K562 (cell line): ENCODE results near the gene FAM131C. TPM values are rescaled to one million over a fixed set of nuclear protein-coding genes. Genes with fewer than 3 reads are reported as not detected.

ENCODE experiments used
- ATAC-seq: fragments of 200-7000 bp; cut with Tn5 transposase; 3 replicates; pipeline ENCODE4 v1.9.1; 2020; ENCODE audit warnings: moderate library complexity
- BruUV-seq: library from RNA; stranded (reverse); fragments of 400-500 nt; replicated peaks from 2 replicates; lab custom pipeline; 2021; lab: Mats Ljungman, UMichigan
- CTCF ChIA-PET: fragments of 300-600 bp; formaldehyde crosslinking; extraction: SDS; loops from one replicate; lab custom pipeline; 2021; ENCODE audit warnings: low intra/inter-chr PET ratio; lab: Yijun Ruan, JAX
- POLR2A ChIA-PET: fragments of 300-600, 350-650 bp; sonication (Branson Sonifier 250); formaldehyde crosslinking; extraction: SDS; loops from one replicate; lab custom pipeline; 2021; ENCODE audit warnings: antibody characterized with exemption, inconsistent platforms; lab: Yijun Ruan, JAX
- DNase-seq, 4 experiments: peaks; one replicate each; pipeline versions ENCODE4 v3.0.0 to v3.0.0-alpha.2; 2011 to 2018; ENCODE audit warnings: low spot score in 3 of 4, mixed read lengths in 3 of 4; ENCODE audit errors: extremely low read depth in 1 of 4
- FAIRE-seq: peaks from 2 replicates; lab custom pipeline; 2011; peaks lifted over from hg19 to GRCh38; lab: Jason Lieb, UNC
- H2AFZ ChIP-seq: 2 replicates; pipeline ENCODE4 v1.6.0; 2011; ENCODE audit warnings: low read depth, low read length, control low read depth, inconsistent platforms
- H3K27ac ChIP-seq: fragments of 200-600 bp; 3 replicates; pipeline ENCODE4 v1.8.0; 2011; ENCODE audit warnings: low read depth, mild to moderate bottlenecking, control low read depth, inconsistent platforms, low read length, moderate library complexity, mixed read lengths; ENCODE audit errors: extremely low read depth
- H3K27me3 ChIP-seq, 2 experiments: fragments of 300-600 bp in 1 of 2; 2 replicates in 1 of 2; 3 replicates in 1 of 2; pipeline versions ENCODE4 v1.6.0 to v1.8.0; 2011; ENCODE audit warnings: inconsistent platforms in 2 of 2, low read length in 2 of 2, mild to moderate bottlenecking in 1 of 2, mixed read lengths in 1 of 2, moderate library complexity in 1 of 2; ENCODE audit not compliant: control insufficient read depth in 2 of 2, insufficient read depth in 2 of 2
- H3K36me3 ChIP-seq: fragments of 300-600 bp; 3 replicates; pipeline ENCODE4 v1.8.0; 2011; ENCODE audit warnings: mild to moderate bottlenecking, low read length, inconsistent platforms; ENCODE audit not compliant: control insufficient read depth, insufficient read depth
- H3K4me1 ChIP-seq, 2 experiments: fragments of 200-600 bp in 1 of 2; replicated peaks in 1 of 2; 2 replicates in 1 of 2; 3 replicates in 1 of 2; pipeline versions ENCODE4 v1.5.1 to v1.8.0; 2011; ENCODE audit warnings: inconsistent platforms in 2 of 2, low read length in 2 of 2, mild to moderate bottlenecking in 1 of 2, mixed read lengths in 1 of 2, moderate library complexity in 1 of 2; ENCODE audit not compliant: control insufficient read depth in 2 of 2, insufficient read depth in 2 of 2
- H3K4me2 ChIP-seq: 2 replicates; pipeline ENCODE4 v1.6.1; 2011; ENCODE audit warnings: low read length, control low read depth, inconsistent platforms, mixed read lengths; ENCODE audit not compliant: insufficient read depth
- H3K4me3 ChIP-seq: fragments of 200-600 bp; sonication (generic), shearing (Covaris generic); 2 replicates; pipeline ENCODE4 v1.5.1; 2016; ENCODE audit warnings: control low read depth, inconsistent platforms
- H3K79me2 ChIP-seq: fragments of 200-600 bp; 3 replicates; pipeline ENCODE4 v1.8.0; 2011; ENCODE audit warnings: low read length, inconsistent platforms; ENCODE audit not compliant: control insufficient read depth, insufficient read depth
- H3K9ac ChIP-seq, 2 experiments: 2 replicates each; pipeline versions ENCODE4 v1.6.0 to v1.6.1; 2011; ENCODE audit warnings: low read depth in 2 of 2, low read length in 2 of 2, control low read depth in 1 of 2, inconsistent platforms in 1 of 2, mild to moderate bottlenecking in 1 of 2, mixed read lengths in 1 of 2; ENCODE audit not compliant: insufficient read depth in 1 of 2
- H3K9me1 ChIP-seq: one replicate; pipeline ENCODE4 v1.6.0; 2011; ENCODE audit warnings: inconsistent platforms, mild to moderate bottlenecking, low read length, moderate library complexity; ENCODE audit not compliant: control insufficient read depth, insufficient read depth
- H3K9me3 ChIP-seq: replicated peaks from 2 replicates; pipeline ENCODE4 v1.5.1; 2011; ENCODE audit warnings: low read depth, low read length, inconsistent platforms; ENCODE audit not compliant: control insufficient read depth, insufficient read depth
- H4K20me1 ChIP-seq: replicated peaks from 2 replicates; pipeline ENCODE4 v1.6.1; 2011; ENCODE audit warnings: low read length, inconsistent platforms, mixed read lengths; ENCODE audit not compliant: control insufficient read depth, insufficient read depth
- ARHGAP35 ChIP-seq: fragments of 450-650 bp; IDR thresholded peaks from 2 replicates; pipeline ENCODE4 v1.6.1; 2018; ENCODE audit not compliant: partially characterized antibody
- CBFA2T3 ChIP-seq: fragments of 450-650 bp; IDR thresholded peaks from 2 replicates; pipeline ENCODE4 v1.6.1; 2017
- CREB3 ChIP-seq: fragments of 450-650 bp; conservative IDR thresholded peaks from 2 replicates; pipeline ENCODE4 v1.6.1; 2016; ENCODE audit warnings: missing genetic modification characterization, low read depth, mild to moderate bottlenecking, missing compliant biosample characterization, moderate library complexity
- ESRRA ChIP-seq: fragments of 450-650 bp; IDR thresholded peaks from 2 replicates; pipeline ENCODE4 v1.6.1; 2014; ENCODE audit warnings: low read depth, mild to moderate bottlenecking, moderate library complexity, borderline replicate concordance
- FOXP1 ChIP-seq: sonication (generic); formaldehyde crosslinking; IDR thresholded peaks from 2 replicates; pipeline ENCODE4 v1.8.0; 2022; ENCODE audit warnings: mild to moderate bottlenecking, missing genetic modification reagents
- MEIS2 ChIP-seq: fragments of 450-650 bp; IDR thresholded peaks from 2 replicates; pipeline ENCODE4 v1.6.1; 2014; ENCODE audit warnings: mild to moderate bottlenecking; ENCODE audit not compliant: partially characterized antibody
- RB1 ChIP-seq: fragments of 450-650 bp; IDR thresholded peaks from 2 replicates; pipeline ENCODE4 v1.6.1; 2017; ENCODE audit warnings: low read depth, mild to moderate bottlenecking
- RBM14 ChIP-seq: fragments of 200-400 bp; formaldehyde crosslinking; IDR thresholded peaks from 2 replicates; pipeline ENCODE4 v1.6.1; 2018; ENCODE audit warnings: low read depth, mild to moderate bottlenecking, low read length, moderate library complexity, borderline replicate concordance; ENCODE audit not compliant: insufficient read depth
- SMAD3 ChIP-seq: fragments of 450-650 bp; formaldehyde crosslinking; conservative IDR thresholded peaks from 2 replicates; pipeline ENCODE4 v1.4.0; 2020; ENCODE audit warnings: mild to moderate bottlenecking
- TCF7L2 ChIP-seq: fragments of 150-350 bp; IDR thresholded peaks from 2 replicates; pipeline ENCODE4 v1.6.1; 2016; ENCODE audit warnings: low read depth, mild to moderate bottlenecking, low read length, moderate library complexity
- ZC3H11A ChIP-seq: IDR thresholded peaks from 2 replicates; pipeline ENCODE4 v1.6.1; 2012; ENCODE audit warnings: low read depth, low read length, improper control_type of control experiment
- ZNF263 ChIP-seq: sonication (generic); formaldehyde crosslinking; IDR thresholded peaks from 2 replicates; pipeline ENCODE4 v1.8.0; 2022; ENCODE audit warnings: mild to moderate bottlenecking, missing genetic modification reagents, borderline replicate concordance
- ZNF3 ChIP-seq: fragments of 250-450 bp; sonication (Bioruptor Pico); IDR thresholded peaks from 2 replicates; pipeline ENCODE4 v1.5.0; 2021; ENCODE audit warnings: mild to moderate bottlenecking, moderate library complexity
- ZNF561 ChIP-seq: fragments of 450-650 bp; formaldehyde crosslinking; conservative IDR thresholded peaks from 2 replicates; pipeline ENCODE4 v1.4.0; 2020; ENCODE audit warnings: mild to moderate bottlenecking, moderate library complexity
- ZNF592 ChIP-seq: fragments of 450-650 bp; IDR thresholded peaks from 2 replicates; pipeline ENCODE4 v1.6.1; 2017; ENCODE audit warnings: antibody characterized with exemption, mild to moderate bottlenecking
- ZNF77 ChIP-seq: fragments of 250-450 bp; sonication (Bioruptor Pico); IDR thresholded peaks from 2 replicates; pipeline ENCODE4 v1.5.0; 2020
- WGBS: fragments of 100-300 bp; shearing (Covaris generic); methylation state at CpG from one replicate; pipeline ENCODE4 v1.1.6; 2016; ENCODE audit warnings: low coverage, mixed read lengths; ENCODE audit not compliant: insufficient coverage; ENCODE audit errors: missing lambda C conversion rate; 5-methylcytosine and 5-hydroxymethylcytosine counted together
- in situ Hi-C: fragments of 300-500 bp; cut with MboI; formaldehyde crosslinking; loops from 4 replicates; pipeline ENCODE4 v1.15.0; 2018; ENCODE audit warnings: inconsistent platforms, mixed read lengths
- intact Hi-C: fragments of 100-400 bp; cut with micrococcal nuclease; formaldehyde crosslinking; loops from 2 replicates; pipeline ENCODE4 v1.14.2; 2022
- polyA plus RNA-seq, 8 experiments: library from polyadenylated mRNA; depleted of rRNA in 4 of 8; stranded (reverse) in 5 of 8; unstranded in 3 of 8; fragments of >200 nt; fragmentation: Nextera tagmentation in 2 of 8; fragmentation: Illumina TruSeq in 1 of 8; extraction: Ambion mirVana in 2 of 8; extraction: Trizol in 1 of 8; gene quantifications; 2 replicates each; pipeline versions ENCODE4 v1.2.1 to v1.2.3, GENCODE V29; 2011 to 2014; ENCODE audit warnings: inconsistent platforms in 1 of 8, missing spikeins in 1 of 8
- total RNA-seq, 7 experiments: library from RNA; depleted of rRNA in 6 of 7; stranded (reverse); fragments of >200 nt in 6 of 7; fragmentation: Illumina TruSeq in 2 of 7; extraction: Trizol in 2 of 7; gene quantifications; 2 replicates each; pipeline versions ENCODE4 v1.2.1 to v1.2.3, GENCODE V29; 2011 to 2021; ENCODE audit warnings: low replicate concordance in 1 of 7

FAM131C gene
- total and polyA plus RNA-seq, 9 of the 15 experiments (the other 6 are each of a cell fraction or from before 2014, with no cell fraction given) = 0.10 to 0.29 (median 0.16) TPM; not detected in 6

GRCh38 chr1:16081636-16082035, 8.2 kb upstream of the FAM131C start (continued):
- TF ChIP-seq CREB3 (tag) (no peak), FOXP1 (CRISPR knock-in tag) (no peak), ZNF3 (CRISPR knock-in tag) (no peak), ZNF561 (CRISPR knock-in tag) (no peak), ARHGAP35 (no peak), ESRRA (no peak), SMAD3 (CRISPR knock-in tag) (no peak), TCF7L2 (no peak)

GRCh38 chr1:16080422-16081150, 7.1 kb upstream of the FAM131C start:
- FAIRE-seq (peak; percentile 52), DNase-seq (peak in 1 of 4 experiments; percentile 71), ATAC-seq (peak; percentile 44; the same call in 2 of the 3 replicates)
- Histone ChIP-seq H3K9ac (peak overlapping the region in 1 of 2 experiments; percentile 64; a peak in 1 of 4 replicates), H3K27me3 (peaks cover 0 to 3% of the 10 kb centered on the region in 2 experiments; a peak in 1 of 5 replicates), H3K4me3 (no peak overlapping the region), H3K36me3 (no peaks in the 10 kb centered on the region), H3K27ac (no peak overlapping the region), H3K9me1 (no peaks in the 10 kb centered on the region), H3K4me2 (no peak overlapping the region), H4K20me1 (no peaks in the 10 kb centered on the region), H3K9me3 (no peaks in the 10 kb centered on the region), H2AFZ (peak overlapping the region; percentile 72), H3K79me2 (no peaks in the 10 kb centered on the region), H3K4me1 (peaks cover 14 to 30% of the 10 kb centered on the region in 2 experiments; a peak in 4 of 5 replicates)
- in situ Hi-C loops = loop anchor here (5.0 kb wide), 3 partner anchors 107 to 282 kb away; no protein-coding TSS in a partner anchor
- intact Hi-C loops = loop anchor here (5.0 kb wide), 1 partner anchor 72 kb away; no protein-coding TSS in a partner anchor
- WGBS = 38% methylated on average over 5 of the region's 5 CpGs
- ChIA-PET POLR2A (interaction anchor here (0.7 to 2.0 kb wide), 6 partner anchors 87 to 522 kb away, joined by 3 to 6 read pairs (median 4); no protein-coding TSS in a partner anchor), CTCF (interaction anchor here (1.2 to 9.0 kb wide), 4 partner anchors 41 to 283 kb away, joined by 3 to 208 read pairs (median 26); no protein-coding TSS in a partner anchor)
- BruUV-seq = no TSS peak
- TF ChIP-seq ZNF592 (peak; percentile 68; the same call in 1 of the 2 replicates), ZNF77 (CRISPR knock-in tag) (no peak), ZC3H11A (peak; percentile 66; the same call in 1 of the 2 replicates), MEIS2 (no peak), ZNF263 (CRISPR knock-in tag) (no peak), RBM14 (no peak), CBFA2T3 (no peak), RB1 (no peak)
